Neural cell (in vitro differentiated cells): ENCODE data around the gene ADAMTS2.

Source experiments
- CTCF ChIP-seq: fragments of 450-650 bp; IDR thresholded peaks from 2 replicates; pipeline ENCODE4 v1.5.1; 2014; ENCODE audit warnings: antibody characterized with exemption, mild to moderate bottlenecking, moderate library complexity; ENCODE audit not compliant: poor library complexity, severe bottlenecking
- EZH2 ChIP-seq: fragments of 200-600, 300-800 bp; shearing (Covaris generic), sonication (generic); IDR thresholded peaks from 2 replicates; pipeline ENCODE4 v1.6.1; 2014; ENCODE audit warnings: antibody characterized with exemption, low read length, borderline replicate concordance, mild to moderate bottlenecking; ENCODE audit not compliant: insufficient read depth, poor library complexity, severe bottlenecking

GRCh38 chr5:179241175-179241574 lies 104.1 kb downstream of the ADAMTS2 start:
- TF ChIP-seq CTCF, result no peak
- TF ChIP-seq EZH2, result no peak
